DOHH2 (cell line): ENCODE results near the gene MAN2C1.
"Not testable (repeated sequence)": the region's sequence is repeated elsewhere in the genome, so short reads cannot be mapped to it uniquely, and the experiment has no call there.

Source experiments
- H3F3A ChIP-seq: fragments of 200-600 bp; sonication (generic), shearing (Covaris generic); 2 replicates; pipeline ENCODE4 v1.6.0; 2016; ENCODE audit warnings: antibody characterized with exemption, mild to moderate bottlenecking; ENCODE audit not compliant: control insufficient read depth, insufficient read depth
- H3K27ac ChIP-seq: fragments of 200-600 bp; sonication (generic); 2 replicates; pipeline ENCODE4 v1.5.1; 2014; ENCODE audit warnings: low read depth, mild to moderate bottlenecking, low read length, moderate library complexity
- H3K27me3 ChIP-seq: fragments of 200-600 bp; sonication (generic); 2 replicates; pipeline ENCODE4 v1.6.1; 2014; ENCODE audit warnings: mild to moderate bottlenecking, low read length, mixed read lengths; ENCODE audit not compliant: control insufficient read depth
- H3K36me3 ChIP-seq: fragments of 200-600 bp; sonication (generic); 2 replicates; pipeline ENCODE4 v1.6.1; 2014; ENCODE audit warnings: mild to moderate bottlenecking, low read length, moderate library complexity, mixed read lengths; ENCODE audit not compliant: control insufficient read depth
- H3K4me1 ChIP-seq: fragments of 200-600 bp; sonication (generic); 2 replicates; pipeline ENCODE4 v1.6.1; 2014; ENCODE audit warnings: mild to moderate bottlenecking, low read length, mixed read lengths; ENCODE audit not compliant: control insufficient read depth
- H3K4me2 ChIP-seq: fragments of 200-600 bp; sonication (generic); 2 replicates; pipeline ENCODE4 v1.6.0; 2014; ENCODE audit warnings: mild to moderate bottlenecking, low read length, moderate library complexity
- H3K4me3 ChIP-seq: fragments of 200-600 bp; sonication (generic); 2 replicates; pipeline ENCODE4 v1.5.1; 2014; ENCODE audit warnings: mild to moderate bottlenecking, low read length, mixed read lengths
- H3K79me2 ChIP-seq: fragments of 200-600 bp; sonication (generic); 2 replicates; pipeline ENCODE4 v1.6.1; 2014; ENCODE audit warnings: mild to moderate bottlenecking, low read length, mixed read lengths; ENCODE audit not compliant: control insufficient read depth
- H3K9me2 ChIP-seq: fragments of 200-600 bp; sonication (generic); replicated peaks from 2 replicates; pipeline ENCODE4 v1.6.1; 2014; ENCODE audit warnings: mild to moderate bottlenecking, low read length, mixed read lengths; ENCODE audit not compliant: control insufficient read depth
- H3K9me3 ChIP-seq: fragments of 200-600 bp; sonication (generic); 2 replicates; pipeline ENCODE4 v1.6.1; 2014; ENCODE audit warnings: antibody characterized with exemption, low read length, mixed read lengths; ENCODE audit not compliant: control insufficient read depth, insufficient read depth
- H4K20me1 ChIP-seq: fragments of 200-600 bp; sonication (generic); 2 replicates; pipeline ENCODE4 v1.6.0; 2014; ENCODE audit warnings: low read depth, mild to moderate bottlenecking, antibody characterized with exemption, low read length, moderate library complexity; ENCODE audit not compliant: control insufficient read depth, insufficient read depth
- EZH2phosphoT487 ChIP-seq: fragments of 200-600 bp; sonication (generic); IDR thresholded peaks from 2 replicates; pipeline ENCODE4 v1.6.1; 2017; ENCODE audit warnings: borderline replicate concordance, mild to moderate bottlenecking, antibody characterized with exemption, low read length, moderate library complexity, mixed read lengths
- TF ChIP-seq, protein P1 (sequence below): fragments of 200-600 bp; sonication (generic); IDR thresholded peaks from one replicate; pipeline ENCODE4 v1.5.1; 2014; ENCODE audit warnings: antibody characterized with exemption, mild to moderate bottlenecking, low read depth, low read length; ENCODE audit not compliant: poor library complexity, severe bottlenecking

The MAN2C1 gene

DNA sequence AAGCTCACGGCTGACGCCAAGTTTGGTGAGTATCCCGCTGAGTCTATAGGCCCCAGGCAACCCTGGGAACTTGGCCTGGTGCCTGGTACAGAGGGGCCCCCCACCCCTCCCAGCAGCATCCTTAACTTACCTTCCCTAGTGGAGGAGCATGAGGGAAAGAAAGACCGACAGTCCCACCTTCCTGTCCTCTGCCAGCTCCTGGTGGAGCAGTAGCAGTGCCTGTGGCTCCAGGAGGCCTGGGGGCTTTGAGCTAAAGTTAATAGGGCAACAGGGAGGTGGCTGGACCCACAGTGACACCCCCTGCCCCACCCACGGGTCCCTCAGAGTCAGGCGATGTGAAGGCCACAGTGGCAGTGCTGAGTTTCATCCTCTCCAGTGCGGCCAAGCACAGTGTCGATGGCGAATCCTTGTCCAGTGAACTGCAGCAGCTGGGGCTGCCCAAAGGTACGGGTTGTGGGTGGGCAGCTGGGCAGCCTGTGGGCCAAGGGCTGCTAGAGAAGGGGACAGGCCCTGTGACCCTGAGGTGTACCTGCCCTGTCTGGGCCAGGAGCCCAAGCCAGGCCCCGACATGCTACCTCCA, 29.7 kb downstream of the MAN2C1 start:
- peaks cover 9% of the 10 kb centered on the region for H3F3A ChIP-seq
- no peak overlapping the region for H3K27ac ChIP-seq
- H3K9me2 ChIP-seq: no peaks in the 10 kb centered on the region
- H3K4me2 ChIP-seq: no peak overlapping the region
- peaks cover 16% of the 10 kb centered on the region for H3K4me1 ChIP-seq
- no peaks in the 10 kb centered on the region for H3K27me3 ChIP-seq
- H4K20me1 ChIP-seq: no peaks in the 10 kb centered on the region
- peaks cover 9% of the 10 kb centered on the region for H3K79me2 ChIP-seq
- no peak overlapping the region for H3K4me3 ChIP-seq
- no peaks in the 10 kb centered on the region; the same call in 1 of the 2 replicates for H3K36me3 ChIP-seq
- TF ChIP-seq, protein P1, sequence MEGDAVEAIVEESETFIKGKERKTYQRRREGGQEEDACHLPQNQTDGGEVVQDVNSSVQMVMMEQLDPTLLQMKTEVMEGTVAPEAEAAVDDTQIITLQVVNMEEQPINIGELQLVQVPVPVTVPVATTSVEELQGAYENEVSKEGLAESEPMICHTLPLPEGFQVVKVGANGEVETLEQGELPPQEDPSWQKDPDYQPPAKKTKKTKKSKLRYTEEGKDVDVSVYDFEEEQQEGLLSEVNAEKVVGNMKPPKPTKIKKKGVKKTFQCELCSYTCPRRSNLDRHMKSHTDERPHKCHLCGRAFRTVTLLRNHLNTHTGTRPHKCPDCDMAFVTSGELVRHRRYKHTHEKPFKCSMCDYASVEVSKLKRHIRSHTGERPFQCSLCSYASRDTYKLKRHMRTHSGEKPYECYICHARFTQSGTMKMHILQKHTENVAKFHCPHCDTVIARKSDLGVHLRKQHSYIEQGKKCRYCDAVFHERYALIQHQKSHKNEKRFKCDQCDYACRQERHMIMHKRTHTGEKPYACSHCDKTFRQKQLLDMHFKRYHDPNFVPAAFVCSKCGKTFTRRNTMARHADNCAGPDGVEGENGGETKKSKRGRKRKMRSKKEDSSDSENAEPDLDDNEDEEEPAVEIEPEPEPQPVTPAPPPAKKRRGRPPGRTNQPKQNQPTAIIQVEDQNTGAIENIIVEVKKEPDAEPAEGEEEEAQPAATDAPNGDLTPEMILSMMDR: no peak
- TF ChIP-seq EZH2phosphoT487: no peak
- H3K9me3 ChIP-seq: no peaks in the 10 kb centered on the region

DNA sequence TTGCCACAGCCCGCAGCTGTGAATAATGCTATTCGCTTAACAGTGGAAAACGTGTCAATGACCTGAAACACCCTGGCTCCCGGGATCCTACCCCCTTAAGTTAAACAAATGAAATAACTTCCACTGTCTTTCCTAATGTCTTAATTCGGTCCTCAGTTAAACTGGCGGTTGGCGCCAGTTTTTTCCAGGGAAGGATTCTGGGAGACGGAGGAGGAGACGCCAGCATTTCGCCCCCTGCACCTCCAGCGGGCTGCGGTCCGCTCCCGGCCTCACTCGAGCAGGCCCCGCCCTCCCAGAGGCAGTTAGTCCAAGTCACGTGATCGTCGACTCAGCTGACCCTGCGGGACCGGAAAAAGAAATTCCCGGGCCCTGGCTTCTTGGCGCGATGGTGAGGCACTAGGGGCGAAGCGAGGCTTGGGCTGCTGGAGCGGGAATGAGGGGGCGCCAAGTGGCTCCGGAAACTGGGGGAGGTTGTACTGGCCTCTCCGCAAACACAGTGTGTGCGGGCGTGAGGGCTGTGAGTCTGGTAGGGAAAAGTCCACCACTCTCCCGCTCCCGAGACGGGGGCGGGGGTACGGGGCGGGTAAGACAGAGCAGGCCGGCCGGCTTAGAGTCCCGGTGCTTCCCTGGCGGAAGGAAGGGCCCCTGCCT, 32.6 kb downstream of the MAN2C1 start, which contains the start of gene COMMD4:
Gene COMMD4, plus strand, starts transcription at position 359 of the 651 bp plus-strand sequence. Its CDS starts 27 bp downstream, at position 386.
- no peaks in the 10 kb centered on the region for H4K20me1 ChIP-seq
- peaks cover 9% of the 10 kb centered on the region for H3K79me2 ChIP-seq
- no peak for TF ChIP-seq EZH2phosphoT487
- TF ChIP-seq, protein P1: no peak
- H3K4me3 ChIP-seq: peak within 1 kb of the TSS; percentile 82
- H3K36me3 ChIP-seq: no peaks in the 10 kb centered on the region; the same call in 1 of the 2 replicates
- no peaks in the 10 kb centered on the region for H3K9me2 ChIP-seq
- peak within 1 kb of the TSS; percentile 88 for H3K4me2 ChIP-seq
- H3K27ac ChIP-seq: no peak within 1 kb of the TSS
- H3K27me3 ChIP-seq: no peaks in the 10 kb centered on the region
- peaks cover 14% of the 10 kb centered on the region for H3K4me1 ChIP-seq
- peaks cover 4% of the 10 kb centered on the region; the same call in 1 of the 2 replicates for H3F3A ChIP-seq
- H3K9me3 ChIP-seq: no peaks in the 10 kb centered on the region

GRCh38 chr15:75335313-75335704, 33.1 kb downstream of the MAN2C1 start:
- Histone ChIP-seq H3K4me3 (peak overlapping the region; percentile 82), H3K4me2 (peak overlapping the region; percentile 88), H3K4me1 (peaks cover 14% of the 10 kb centered on the region), H3K9me3 (no peaks in the 10 kb centered on the region), H4K20me1 (no peaks in the 10 kb centered on the region), H3K36me3 (no peaks in the 10 kb centered on the region; the same call in 1 of the 2 replicates), H3K79me2 (peaks cover 9% of the 10 kb centered on the region), H3F3A (peaks cover 4% of the 10 kb centered on the region; the same call in 1 of the 2 replicates), H3K9me2 (no peaks in the 10 kb centered on the region), H3K27ac (no peak overlapping the region), H3K27me3 (no peaks in the 10 kb centered on the region)
- TF ChIP-seq, protein P1: no peak
- no peak for TF ChIP-seq EZH2phosphoT487

DNA sequence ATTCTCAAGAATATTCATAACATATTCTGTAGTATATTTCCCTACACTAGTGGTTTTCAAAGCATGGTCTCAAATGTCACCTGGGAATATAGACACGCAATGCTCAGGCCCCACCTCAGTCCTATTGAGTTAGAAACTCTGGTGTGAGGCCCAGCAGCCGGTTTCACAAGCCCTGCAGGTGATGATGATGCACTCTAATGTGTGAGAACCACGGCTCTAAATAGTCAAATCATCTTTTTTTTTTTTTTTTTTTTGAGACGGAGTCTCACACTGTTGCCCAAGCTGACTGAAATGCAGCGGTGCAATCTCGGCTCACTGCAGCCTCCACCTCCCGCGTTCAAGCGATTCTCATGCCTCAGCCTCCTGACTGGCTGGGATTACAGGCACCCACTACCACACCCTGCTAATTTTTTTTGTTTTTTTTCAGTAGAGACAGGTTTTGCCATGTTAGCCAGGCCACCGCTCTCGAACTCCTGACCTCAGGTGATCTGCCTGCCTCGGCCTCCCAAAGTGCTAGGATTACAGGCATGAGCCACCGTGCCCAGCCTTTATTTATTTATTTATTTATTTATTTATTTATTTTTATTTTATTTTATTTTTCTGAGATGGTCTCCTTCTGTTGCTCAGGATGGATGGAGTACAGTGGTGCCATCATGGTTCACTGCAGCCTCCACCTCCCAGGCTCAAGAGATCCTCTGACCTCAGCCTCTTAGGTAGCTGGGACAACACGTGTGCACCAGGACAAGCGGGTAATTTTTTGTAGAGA, 34.6 kb downstream of the MAN2C1 start:
- not testable (repeated sequence) for H3K27ac ChIP-seq, H4K20me1 ChIP-seq, H3K9me2 ChIP-seq, H3K36me3 ChIP-seq, H3K4me3 ChIP-seq, H3K27me3 ChIP-seq, H3K79me2 ChIP-seq, H3F3A ChIP-seq, H3K4me2 ChIP-seq, H3K9me3 ChIP-seq
- H3K4me1 ChIP-seq: peaks cover 14% of the 10 kb centered on the region

GRCh38 chr15:75332093-75332492, 36.3 kb downstream of the MAN2C1 start:
- H3F3A ChIP-seq, H4K20me1 ChIP-seq: not testable (repeated sequence)

More at GRCh38 chr15:75332093-75332492, 36.3 kb downstream of the MAN2C1 start:
- H3K27ac ChIP-seq, H3K4me2 ChIP-seq, H3K4me3 ChIP-seq, H3K27me3 ChIP-seq, H3K9me2 ChIP-seq, H3K79me2 ChIP-seq, H3K36me3 ChIP-seq, H3K9me3 ChIP-seq: not testable (repeated sequence)
- H3K4me1 ChIP-seq: peaks cover 26% of the 10 kb centered on the region
